HepG2 (cell line): Measurements from ENCODE around the gene CEBPG. TPM values are rescaled to one million over a fixed set of nuclear protein-coding genes. Genes with fewer than 3 reads are reported as not detected.
A peak's percentile ranks its signal among the peaks of the same experiment; 100 is the strongest.

Source experiments
- ATAC-seq: fragments of 200-7000 bp; cut with Tn5 transposase; 3 replicates; pipeline ENCODE4 v1.9.1; 2020; ENCODE audit warnings: mild to moderate bottlenecking, moderate library complexity
- BruUV-seq: library from RNA; stranded (reverse); fragments of 400-500 nt; replicated peaks from 2 replicates; lab custom pipeline; 2021; lab: Mats Ljungman, UMichigan
- CTCF ChIA-PET: fragments of 300-600 bp; formaldehyde crosslinking; extraction: SDS; loops from one replicate; lab custom pipeline; 2021; ENCODE audit warnings: low total read pairs, inconsistent platforms, low intra/inter-chr PET ratio; lab: Yijun Ruan, JAX
- POLR2A ChIA-PET: fragments of 350-600 bp; sonication (Branson Sonifier 250); formaldehyde crosslinking; loops from one replicate; lab custom pipeline; 2020; ENCODE audit warnings: antibody characterized with exemption, inconsistent platforms; lab: Yijun Ruan, JAX
- DNase-seq: peaks from one replicate; pipeline ENCODE4 v3.0.0-alpha.2; 2015; ENCODE audit warnings: low spot score
- FAIRE-seq: peaks from 3 replicates; lab custom pipeline; 2011; peaks lifted over from hg19 to GRCh38; lab: Jason Lieb, UNC
- H2AFZ ChIP-seq: one replicate; pipeline ENCODE4 v1.6.1; 2011; ENCODE audit warnings: low read length, inconsistent platforms
- H3K27ac ChIP-seq: fragments of 300-600 bp; 3 replicates; pipeline ENCODE4 v1.8.0; 2011; ENCODE audit warnings: mixed run types, mild to moderate bottlenecking, mixed read lengths, low read length, inconsistent platforms; ENCODE audit not compliant: insufficient read depth; ENCODE audit errors: extremely low read length
- H3K27me3 ChIP-seq, 2 experiments: fragments of 200-600 bp in 1 of 2; 2 replicates in 1 of 2; 3 replicates in 1 of 2; pipeline versions ENCODE4 v1.6.0 to v1.8.0; 2011; ENCODE audit warnings: low read length in 2 of 2, mild to moderate bottlenecking in 2 of 2, moderate library complexity in 2 of 2, inconsistent platforms in 1 of 2; ENCODE audit not compliant: insufficient read depth in 2 of 2, control insufficient read depth in 1 of 2
- H3K36me3 ChIP-seq, 2 experiments: fragments of 200-600 bp in 1 of 2; replicated peaks in 1 of 2; 2 replicates in 1 of 2; 3 replicates in 1 of 2; pipeline versions ENCODE4 v1.5.1 to v1.8.0; 2011; ENCODE audit warnings: low read length in 2 of 2, inconsistent platforms in 1 of 2; ENCODE audit not compliant: insufficient read depth in 2 of 2, control insufficient read depth in 1 of 2
- H3K4me1 ChIP-seq: 2 replicates; pipeline ENCODE4 v1.5.1; 2012; ENCODE audit warnings: low read length, inconsistent platforms; ENCODE audit not compliant: insufficient read depth
- H3K4me2 ChIP-seq: 2 replicates; pipeline ENCODE4 v1.6.0; 2011; ENCODE audit warnings: low read depth, low read length, inconsistent platforms
- H3K4me3 ChIP-seq, 3 experiments: fragments of 200-600 bp in 1 of 3; sonication (generic), shearing (Covaris generic) in 1 of 3; replicated peaks in 1 of 3; 2 replicates each; pipeline ENCODE4 v1.5.1; 2011 to 2016; ENCODE audit warnings: low read length in 3 of 3, inconsistent platforms in 2 of 3, low read depth in 2 of 3, mild to moderate bottlenecking in 2 of 3, control low read depth in 1 of 3, mixed read lengths in 1 of 3; ENCODE audit not compliant: insufficient read depth in 1 of 3
- H3K79me2 ChIP-seq: one replicate; pipeline ENCODE4 v1.6.1; 2011; ENCODE audit warnings: low read length, inconsistent platforms; ENCODE audit not compliant: insufficient read depth
- H3K9ac ChIP-seq: 2 replicates; pipeline ENCODE4 v1.6.0; 2011; ENCODE audit warnings: mild to moderate bottlenecking, low read depth, low read length, inconsistent platforms; ENCODE audit not compliant: insufficient read depth
- H3K9me3 ChIP-seq: 2 replicates; pipeline ENCODE4 v1.5.1; 2012; ENCODE audit warnings: mild to moderate bottlenecking, low read length
- H4K20me1 ChIP-seq: 2 replicates; pipeline ENCODE4 v1.6.0; 2011; ENCODE audit warnings: inconsistent platforms, mild to moderate bottlenecking, low read length, moderate library complexity; ENCODE audit not compliant: insufficient read depth
- ATF7 ChIP-seq, 2 experiments: fragments of 450-650 bp in 1 of 2; sonication (generic) in 1 of 2; formaldehyde crosslinking in 1 of 2; IDR thresholded peaks; 2 replicates each; pipeline versions ENCODE4 v1.4.0 to v1.6.1; 2016 to 2020; ENCODE audit warnings: antibody characterized with exemption in 1 of 2, mild to moderate bottlenecking in 1 of 2, missing genetic modification reagents in 1 of 2
- RBM22 ChIP-seq: fragments of 200-400 bp; formaldehyde crosslinking; optimal IDR thresholded peaks from 2 replicates; pipeline ENCODE3; 2017; ENCODE audit warnings: mild to moderate bottlenecking, low read length, moderate library complexity
- SIX1 ChIP-seq: sonication (generic); formaldehyde crosslinking; IDR thresholded peaks from 2 replicates; pipeline ENCODE4 v1.4.0; 2020; ENCODE audit warnings: missing genetic modification reagents, borderline replicate concordance
- SYNCRIP ChIP-seq: fragments of 200-400 bp; formaldehyde crosslinking; IDR thresholded peaks from 2 replicates; pipeline ENCODE4 v1.6.1; 2018; ENCODE audit warnings: mild to moderate bottlenecking, low read depth, low read length; ENCODE audit not compliant: insufficient read depth
- ZNF331 ChIP-seq: sonication (generic); formaldehyde crosslinking; IDR thresholded peaks from 2 replicates; pipeline ENCODE4 v1.4.0; 2020; ENCODE audit warnings: missing genetic modification reagents
- ZNF501 ChIP-seq: sonication (generic); formaldehyde crosslinking; IDR thresholded peaks from 2 replicates; pipeline ENCODE4 v1.5.1; 2020; ENCODE audit warnings: mild to moderate bottlenecking, moderate library complexity, missing genetic modification reagents
- ZNF567 ChIP-seq: sonication (generic); formaldehyde crosslinking; IDR thresholded peaks from 2 replicates; pipeline ENCODE4 v1.8.1; 2023; ENCODE audit warnings: mild to moderate bottlenecking, missing genetic modification reagents, borderline replicate concordance
- ZNF784 ChIP-seq: sonication (generic); formaldehyde crosslinking; IDR thresholded peaks from 2 replicates; pipeline ENCODE4 v1.5.1; 2020; ENCODE audit warnings: missing genetic modification reagents, mild to moderate bottlenecking, borderline replicate concordance
- WGBS: methylation state at CpG from one replicate; pipeline ENCODE4 v1.1.6; 2017; ENCODE audit warnings: low lambda C conversion rate; 5-methylcytosine and 5-hydroxymethylcytosine counted together
- in situ Hi-C: cut with HindIII; loops from 2 replicates; pipeline ENCODE4 v1.10.0; 2017; ENCODE audit warnings: low pct_unique_long_range_greater_than_20kb; ENCODE audit not compliant: extremely low pct_ligation_motif_present
- intact Hi-C: fragments of 100-400 bp; cut with micrococcal nuclease; formaldehyde crosslinking; loops from one replicate; pipeline ENCODE4 v1.10.0; 2022; ENCODE audit not compliant: unreplicated experiment
- polyA plus RNA-seq, 8 experiments: library from polyadenylated mRNA; depleted of rRNA in 3 of 8; stranded (reverse) in 7 of 8; unstranded in 1 of 8; fragments of >200 nt; fragmentation: Illumina TruSeq in 4 of 8; extraction: Trizol in 4 of 8; gene quantifications; 2 replicates each; pipeline versions ENCODE4 v1.2.1 to v1.2.3, GENCODE V29; 2011 to 2016; ENCODE audit warnings: low read depth in 4 of 8, missing spikeins in 1 of 8, mixed read lengths in 1 of 8; ENCODE audit not compliant: insufficient read depth in 1 of 8
- total RNA-seq, 5 experiments: library from RNA; depleted of rRNA; stranded (reverse); fragments of >200 nt; fragmentation: Illumina TruSeq; extraction: Trizol; gene quantifications; 2 replicates each; pipeline ENCODE4 v1.2.3, GENCODE V29; 2016; ENCODE audit warnings: low read depth in 1 of 5
- TF ChIP-seq, protein P1 (sequence below): sonication (generic); formaldehyde crosslinking; IDR thresholded peaks from 2 replicates; pipeline ENCODE4 v1.5.0; 2020; ENCODE audit warnings: mild to moderate bottlenecking, missing genetic modification reagents

The CEBPG gene
- total and polyA plus RNA-seq, 2 of the 13 experiments (the other 11 are each of a cell fraction or from before 2014, with no cell fraction given) = 25.7 to 34.3 TPM

GRCh38 chr19:33404506-33405253 is 31.2 kb downstream of the CEBPG start:
- Histone ChIP-seq H2AFZ (no peak overlapping the region), H4K20me1 (no peaks in the 10 kb centered on the region), H3K79me2 (no peaks in the 10 kb centered on the region), H3K4me2 (no peak overlapping the region), H3K4me1 (peaks cover 72% of the 10 kb centered on the region), H3K9me3 (no peaks in the 10 kb centered on the region), H3K27ac (peak overlapping the region; percentile 95), H3K36me3 (no peaks in the 10 kb centered on the region), H3K4me3 (no peak overlapping the region), H3K27me3 (no peaks in the 10 kb centered on the region), H3K9ac (no peak overlapping the region)
- FAIRE-seq (no peak), ATAC-seq (no peak), DNase-seq (no peak)
- in situ Hi-C loops = loop anchor here (5.0 kb wide), 2 partner anchors 102 to 167 kb away; partner anchors contain the start of gene CEBPA
- intact Hi-C loops = no loop called here
- TF ChIP-seq ZNF567 (CRISPR knock-in tag) (no peak), ZNF501 (CRISPR knock-in tag) (peak; percentile 35; the same call in 1 of the 2 replicates)
- ChIA-PET POLR2A (interaction anchor here (1.4 to 3.2 kb wide), 10 partner anchors 7 to 228 kb away, joined by 4 to 58 read pairs (median 8); partner anchors contain the start of genes CEBPA and CEBPG), CTCF (interaction anchor here (2.4 kb wide), 1 partner anchor 169 kb away, joined by 10 read pairs; no protein-coding TSS in a partner anchor)
- WGBS = 96% methylated on average over 18 of the region's 18 CpGs
- no TSS peak for BruUV-seq

DNA sequence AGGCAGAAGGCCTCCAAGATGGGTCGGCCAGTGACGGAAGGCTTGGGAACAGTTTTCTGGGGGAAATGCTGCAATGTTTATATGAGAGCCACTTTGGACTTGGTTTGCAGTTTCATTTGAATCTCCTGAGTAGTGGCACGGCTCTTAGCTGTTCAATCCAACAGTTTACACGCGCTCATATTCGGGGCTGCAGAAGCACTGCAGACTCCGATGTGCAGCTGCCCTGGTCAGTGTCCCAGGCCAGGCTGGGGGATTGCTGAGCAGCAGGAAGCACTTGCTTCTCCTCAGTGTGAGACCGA is 31.7 kb downstream of the CEBPG start:
- Histone ChIP-seq H3K36me3 (0 out of 5 replicates have a peak, but pooled peaks cover 0 to 3% of the 10 kb centered on the region in 2 experiments), H3K4me2 (no peak overlapping the region), H3K4me1 (peaks cover 67% of the 10 kb centered on the region), H3K27ac (peak overlapping the region; percentile 17), H3K9ac (no peak overlapping the region), H3K79me2 (no peaks in the 10 kb centered on the region), H4K20me1 (no peaks in the 10 kb centered on the region), H3K27me3 (no peaks in the 10 kb centered on the region), H3K9me3 (no peaks in the 10 kb centered on the region), H2AFZ (no peak overlapping the region), H3K4me3 (no peak overlapping the region)
- in situ Hi-C loops (no loop called here), intact Hi-C loops (no loop called here)
- ChIA-PET CTCF (interaction anchor here (2.4 kb wide), 1 partner anchor 169 kb away, joined by 10 read pairs; no protein-coding TSS in a partner anchor), POLR2A (interaction anchor here (2.1 to 2.5 kb wide), 5 partner anchors 8 to 228 kb away, joined by 6 to 11 read pairs (median 8); partner anchors contain the start of gene CEBPA)
- TF ChIP-seq SYNCRIP = no peak
- TF ChIP-seq ZNF784 (CRISPR knock-in tag) = no peak
- TF ChIP-seq ZNF331 = no peak
- no peak for TF ChIP-seq ATF7 (IDR thresholded peaks at IDR 0.05)
- no peak for TF ChIP-seq ATF7 (CRISPR knock-in tag; IDR thresholded peaks at IDR 0.05)
- 0 out of 2 replicates have a peak, but pooled peaks have one; percentile 8 for TF ChIP-seq ZNF501 (CRISPR knock-in tag)
- TF ChIP-seq, protein P1, sequence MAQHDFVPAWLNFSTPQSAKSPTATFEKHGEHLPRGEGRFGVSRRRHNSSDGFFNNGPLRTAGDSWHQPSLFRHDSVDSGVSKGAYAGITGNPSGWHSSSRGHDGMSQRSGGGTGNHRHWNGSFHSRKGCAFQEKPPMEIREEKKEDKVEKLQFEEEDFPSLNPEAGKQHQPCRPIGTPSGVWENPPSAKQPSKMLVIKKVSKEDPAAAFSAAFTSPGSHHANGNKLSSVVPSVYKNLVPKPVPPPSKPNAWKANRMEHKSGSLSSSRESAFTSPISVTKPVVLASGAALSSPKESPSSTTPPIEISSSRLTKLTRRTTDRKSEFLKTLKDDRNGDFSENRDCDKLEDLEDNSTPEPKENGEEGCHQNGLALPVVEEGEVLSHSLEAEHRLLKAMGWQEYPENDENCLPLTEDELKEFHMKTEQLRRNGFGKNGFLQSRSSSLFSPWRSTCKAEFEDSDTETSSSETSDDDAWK (CRISPR knock-in tag) = no peak
- TF ChIP-seq SIX1 (CRISPR knock-in tag) = no peak
- peak; percentile 18 for TF ChIP-seq RBM22
- BruUV-seq = no TSS peak
- no peak for FAIRE-seq
- ATAC-seq = no peak
- 88% methylated on average over 3 of the region's 8 CpGs for WGBS
- DNase-seq = no peak
